ENCODE results near the gene EIF1. TPM values are rescaled to one million over a fixed set of nuclear protein-coding genes. Genes with fewer than 3 reads are reported as not detected.

The EIF1 gene
- total and polyA plus RNA-seq, 2 donors (not counting 3 experiments of a cell fraction or from before 2014, with no cell fraction given), result 168 to 814 TPM

DNA sequence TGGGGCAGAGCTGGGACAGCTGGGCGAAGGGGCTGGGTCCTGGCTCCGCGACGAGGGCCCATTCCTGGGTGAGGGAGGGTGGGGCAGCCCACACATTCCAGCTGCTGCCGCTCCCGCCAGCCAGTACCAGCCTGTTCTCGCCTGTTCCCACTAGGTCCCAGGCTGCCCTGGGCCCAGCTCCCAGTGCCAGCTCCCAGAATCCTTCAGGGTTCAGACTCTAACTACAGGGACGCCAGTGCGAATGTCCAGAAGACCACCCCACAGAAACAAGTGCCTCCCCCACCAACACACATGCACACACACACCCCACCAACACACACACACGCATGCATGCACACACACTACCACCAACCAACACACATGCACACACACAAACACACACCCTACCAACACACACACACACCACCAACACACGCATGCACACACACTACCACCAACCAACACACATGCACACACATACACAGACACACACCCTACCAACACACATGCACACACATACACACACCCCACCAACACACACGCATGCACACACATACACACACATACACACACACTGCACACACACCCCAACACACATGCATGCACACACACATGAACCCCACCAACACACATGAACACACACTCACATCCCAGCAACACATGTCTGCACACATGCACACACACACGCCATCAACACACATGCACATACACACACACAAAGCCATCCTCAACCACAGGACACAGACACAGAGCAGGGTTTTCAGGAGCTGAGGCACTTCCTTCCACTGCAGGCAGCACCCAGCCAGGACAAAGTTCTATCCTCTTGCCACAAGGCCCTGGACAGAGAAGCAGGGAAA is 36.8 kb upstream of the EIF1 start:
- no peaks in the 10 kb centered on the region for H3K36me3 ChIP-seq (ENCODE audit: control insufficient read depth in 2 of 2, extremely low read depth in 1 of 2, insufficient read depth in 2 of 2, low read length in 2 of 2)
- H2AFZ ChIP-seq (ENCODE audit: low read depth, low read length), result no peak overlapping the region
- no peaks in the 10 kb centered on the region for H3K9me3 ChIP-seq (replicated peaks; ENCODE audit: control insufficient read depth, insufficient read depth, low read length)
- TF ChIP-seq POLR2A (IDR thresholded peaks at IDR 0.05; ENCODE audit: low read depth, low read length), result no peak
- TF ChIP-seq, protein P1, sequence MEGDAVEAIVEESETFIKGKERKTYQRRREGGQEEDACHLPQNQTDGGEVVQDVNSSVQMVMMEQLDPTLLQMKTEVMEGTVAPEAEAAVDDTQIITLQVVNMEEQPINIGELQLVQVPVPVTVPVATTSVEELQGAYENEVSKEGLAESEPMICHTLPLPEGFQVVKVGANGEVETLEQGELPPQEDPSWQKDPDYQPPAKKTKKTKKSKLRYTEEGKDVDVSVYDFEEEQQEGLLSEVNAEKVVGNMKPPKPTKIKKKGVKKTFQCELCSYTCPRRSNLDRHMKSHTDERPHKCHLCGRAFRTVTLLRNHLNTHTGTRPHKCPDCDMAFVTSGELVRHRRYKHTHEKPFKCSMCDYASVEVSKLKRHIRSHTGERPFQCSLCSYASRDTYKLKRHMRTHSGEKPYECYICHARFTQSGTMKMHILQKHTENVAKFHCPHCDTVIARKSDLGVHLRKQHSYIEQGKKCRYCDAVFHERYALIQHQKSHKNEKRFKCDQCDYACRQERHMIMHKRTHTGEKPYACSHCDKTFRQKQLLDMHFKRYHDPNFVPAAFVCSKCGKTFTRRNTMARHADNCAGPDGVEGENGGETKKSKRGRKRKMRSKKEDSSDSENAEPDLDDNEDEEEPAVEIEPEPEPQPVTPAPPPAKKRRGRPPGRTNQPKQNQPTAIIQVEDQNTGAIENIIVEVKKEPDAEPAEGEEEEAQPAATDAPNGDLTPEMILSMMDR (IDR thresholded peaks at IDR 0.05; ENCODE audit: extremely low read depth in 1 of 2, insufficient read depth in 1 of 2, low read depth in 1 of 2, low read length in 2 of 2), result no peak
- TF ChIP-seq JUN (IDR thresholded peaks at IDR 0.05; ENCODE audit: borderline replicate concordance, insufficient read depth, insufficient read length, low read depth), result no peak
- TF ChIP-seq MYC (IDR thresholded peaks at IDR 0.05; ENCODE audit: low read depth, low read length), result no peak
- no peak for TF ChIP-seq EZH2 (IDR thresholded peaks at IDR 0.05; ENCODE audit: borderline replicate concordance, low read depth, low read length, severe bottlenecking)
- no peak for TF ChIP-seq MAX (IDR thresholded peaks at IDR 0.05; ENCODE audit: insufficient read depth, insufficient read length)
- no peak for TF ChIP-seq POLR2AphosphoS5 (IDR thresholded peaks at IDR 0.05; ENCODE audit: insufficient read depth, low read depth, low read length)
- no peak for TF ChIP-seq GATA2 (IDR thresholded peaks at IDR 0.05; ENCODE audit: insufficient read depth, insufficient read length, low read depth, low read length)
- no peak for TF ChIP-seq FOS (IDR thresholded peaks at IDR 0.05; ENCODE audit: borderline replicate concordance, insufficient read depth, low read length)
- H3K27me3 ChIP-seq (ENCODE audit: control insufficient read depth in 2 of 2, insufficient read depth in 2 of 2, low read length in 2 of 2), result no peaks in the 10 kb centered on the region
- intact Hi-C loops (cut with micrococcal nuclease), result no loop called here
- peaks cover 7% of the 10 kb centered on the region for H3K4me1 ChIP-seq (ENCODE audit: control insufficient read depth, extremely low read depth, insufficient read depth, low read length)
- dilution Hi-C loops (cut with MboI; ENCODE audit: extremely low pct_ligation_motif_present, low sequenced_read_pairs), result no loop called here
- no peaks in the 10 kb centered on the region for H3K9me1 ChIP-seq (replicated peaks; ENCODE audit: control insufficient read depth, extremely low read depth, insufficient read depth, low read length)
- FAIRE-seq (no peak), DNase-seq (ENCODE audit: low read depth, low spot score) (no peak)
- ChIA-PET POLR2A (interaction anchor here (0.7 kb wide), 1 partner anchor 11 kb away, joined by 4 read pairs; no protein-coding TSS in a partner anchor), CTCF (interaction anchor here (1.9 to 9.0 kb wide), 4 partner anchors 12 to 103 kb away, joined by 6 to 319 read pairs (median 164); no protein-coding TSS in a partner anchor)
- no peaks in the 10 kb centered on the region for H3K79me2 ChIP-seq (ENCODE audit: control insufficient read depth, insufficient read depth, low read length)
- H3K4me2 ChIP-seq (ENCODE audit: insufficient read depth, low read length), result no peak overlapping the region
- H4K20me1 ChIP-seq (replicated peaks; ENCODE audit: control insufficient read depth, extremely low read depth, insufficient read depth, low read length), result no peaks in the 10 kb centered on the region
- no TSS peak for BruUV-seq (replicated peaks)
- no peak overlapping the region for H3K4me3 ChIP-seq (replicated peaks in 1 of 3; ENCODE audit: insufficient read depth in 1 of 3, low read depth in 1 of 3, low read length in 3 of 3)
- no peak overlapping the region for H3K9ac ChIP-seq (replicated peaks; ENCODE audit: extremely low read depth, insufficient read depth, low read length)
- no peak overlapping the region for H3K27ac ChIP-seq (ENCODE audit: insufficient read depth, low read depth, low read length)

Measured in endothelial cell of umbilical vein (primary cell).